GM21717 (cell line): Measurements from ENCODE around the gene SLC25A25.
"Not testable (repeated sequence)": the region's sequence is repeated elsewhere in the genome, so short reads cannot be mapped to it uniquely, and the experiment has no call there.

Source experiments
- ATAC-seq: cut with Tn5 transposase; IDR thresholded peaks from one replicate; pipeline ENCODE4 v1.9.1; 2021; ENCODE audit warnings: mild to moderate bottlenecking, moderate library complexity; ENCODE audit not compliant: unreplicated experiment

SLC25A25 gene

DNA sequence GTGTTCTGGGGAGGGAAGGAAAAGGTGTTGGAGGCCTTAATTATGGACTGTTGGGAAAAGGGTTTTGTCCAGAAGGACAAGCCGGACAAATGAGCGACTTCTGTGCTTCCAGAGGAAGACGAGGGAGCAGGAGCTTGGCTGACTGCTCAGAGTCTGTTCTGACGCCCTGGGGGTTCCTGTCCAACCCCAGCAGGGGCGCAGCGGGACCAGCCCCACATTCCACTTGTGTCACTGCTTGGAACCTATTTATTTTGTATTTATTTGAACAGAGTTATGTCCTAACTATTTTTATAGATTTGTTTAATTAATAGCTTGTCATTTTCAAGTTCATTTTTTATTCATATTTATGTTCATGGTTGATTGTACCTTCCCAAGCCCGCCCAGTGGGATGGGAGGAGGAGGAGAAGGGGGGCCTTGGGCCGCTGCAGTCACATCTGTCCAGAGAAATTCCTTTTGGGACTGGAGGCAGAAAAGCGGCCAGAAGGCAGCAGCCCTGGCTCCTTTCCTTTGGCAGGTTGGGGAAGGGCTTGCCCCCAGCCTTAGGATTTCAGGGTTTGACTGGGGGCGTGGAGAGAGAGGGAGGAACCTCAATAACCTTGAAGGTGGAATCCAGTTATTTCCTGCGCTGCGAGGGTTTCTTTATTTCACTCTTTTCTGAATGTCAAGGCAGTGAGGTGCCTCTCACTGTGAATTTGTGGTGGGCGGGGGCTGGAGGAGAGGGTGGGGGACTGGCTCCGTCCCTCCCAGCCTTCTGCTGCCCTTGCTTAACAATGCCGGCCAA is 40.4 kb downstream of the SLC25A25 start:
- no peak for ATAC-seq

DNA sequence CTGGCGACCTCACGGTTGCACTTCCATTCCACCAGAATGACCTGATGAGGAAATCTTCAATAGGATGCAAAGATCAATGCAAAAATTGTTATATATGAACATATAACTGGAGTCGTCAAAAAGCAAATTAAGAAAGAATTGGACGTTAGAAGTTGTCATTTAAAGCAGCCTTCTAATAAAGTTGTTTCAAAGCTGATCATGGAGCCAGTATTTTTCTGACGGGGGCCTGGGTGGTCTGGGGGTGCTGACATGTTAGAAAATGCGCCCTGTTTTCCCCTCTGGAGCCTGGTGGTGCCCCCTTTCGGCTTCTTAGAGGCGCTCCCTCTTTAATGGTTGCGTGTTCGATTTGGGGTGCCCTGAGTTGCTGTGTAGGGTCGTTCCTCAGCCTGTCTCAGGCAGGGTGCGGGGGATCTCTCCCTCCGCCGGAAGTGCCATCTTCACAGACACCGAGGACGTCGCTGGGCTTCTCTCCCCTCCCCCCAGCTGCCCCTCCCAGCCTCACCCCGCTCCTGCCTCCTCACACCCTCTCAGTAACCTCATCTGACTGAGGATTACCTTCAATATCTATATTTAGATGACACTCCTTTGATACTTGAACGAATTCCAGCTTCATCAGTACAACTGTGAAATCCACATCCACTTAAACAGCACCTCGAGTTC is 41.1 kb downstream of the SLC25A25 start:
- ATAC-seq, result no peak

DNA sequence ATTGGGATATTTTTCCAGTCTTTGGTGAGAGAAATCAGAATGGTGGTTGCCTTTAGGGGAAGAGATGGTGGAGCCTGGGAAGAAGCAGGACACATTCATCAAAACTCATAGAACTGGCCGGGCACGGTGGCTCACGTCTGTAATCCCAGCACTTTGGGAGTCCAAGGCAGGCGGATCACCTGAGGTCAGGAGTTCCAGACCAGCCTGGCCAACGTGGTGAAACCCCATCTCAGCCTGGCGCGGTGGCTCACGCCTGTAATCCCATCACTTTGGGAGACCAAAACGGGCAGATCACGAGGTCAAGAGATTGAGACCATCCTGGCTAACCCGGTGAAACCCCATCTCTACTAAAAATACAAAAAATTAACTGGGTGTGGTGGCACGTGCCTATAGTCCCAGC is 43.7 kb downstream of the SLC25A25 start:
- ATAC-seq, result not testable (repeated sequence)

DNA sequence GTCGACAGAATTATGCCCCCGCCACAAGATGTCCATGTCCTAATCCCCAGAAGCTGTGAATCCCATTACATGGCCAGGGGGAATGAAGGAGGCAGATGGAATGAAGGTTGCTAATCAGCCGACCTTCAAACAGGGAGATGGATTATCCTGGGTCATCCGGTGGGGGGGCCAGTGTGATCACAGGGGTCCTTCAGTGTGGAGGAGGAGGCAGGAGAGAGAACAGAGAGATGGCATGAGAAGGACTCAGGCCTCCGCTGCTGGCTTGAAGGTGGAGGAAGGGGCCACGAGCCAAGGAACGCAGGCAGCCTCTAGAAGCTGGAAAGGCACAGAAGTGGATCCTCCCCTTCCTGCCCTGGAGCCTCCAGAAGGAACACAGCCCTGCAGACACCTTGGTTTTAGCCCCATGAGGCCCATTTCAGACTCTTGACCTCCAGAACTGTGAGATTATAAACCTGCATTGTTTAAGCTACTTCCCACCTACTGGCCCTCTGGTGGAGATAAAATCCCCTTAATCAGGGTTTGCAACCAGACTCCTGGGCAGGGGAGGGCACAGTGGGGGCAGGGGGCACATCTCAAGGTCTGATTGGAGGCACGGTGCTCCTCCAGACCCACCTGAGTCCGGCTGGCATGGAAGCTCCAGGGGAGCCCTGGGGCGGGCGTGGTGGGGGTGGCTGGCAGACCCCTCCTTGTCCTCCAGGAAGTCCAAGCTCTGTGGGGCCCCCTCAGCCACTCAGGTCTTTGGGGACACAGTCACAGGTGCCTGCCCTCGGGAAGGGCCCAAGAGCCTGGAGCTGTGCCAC is 45.7 kb downstream of the SLC25A25 start:
- ATAC-seq, result no peak

DNA sequence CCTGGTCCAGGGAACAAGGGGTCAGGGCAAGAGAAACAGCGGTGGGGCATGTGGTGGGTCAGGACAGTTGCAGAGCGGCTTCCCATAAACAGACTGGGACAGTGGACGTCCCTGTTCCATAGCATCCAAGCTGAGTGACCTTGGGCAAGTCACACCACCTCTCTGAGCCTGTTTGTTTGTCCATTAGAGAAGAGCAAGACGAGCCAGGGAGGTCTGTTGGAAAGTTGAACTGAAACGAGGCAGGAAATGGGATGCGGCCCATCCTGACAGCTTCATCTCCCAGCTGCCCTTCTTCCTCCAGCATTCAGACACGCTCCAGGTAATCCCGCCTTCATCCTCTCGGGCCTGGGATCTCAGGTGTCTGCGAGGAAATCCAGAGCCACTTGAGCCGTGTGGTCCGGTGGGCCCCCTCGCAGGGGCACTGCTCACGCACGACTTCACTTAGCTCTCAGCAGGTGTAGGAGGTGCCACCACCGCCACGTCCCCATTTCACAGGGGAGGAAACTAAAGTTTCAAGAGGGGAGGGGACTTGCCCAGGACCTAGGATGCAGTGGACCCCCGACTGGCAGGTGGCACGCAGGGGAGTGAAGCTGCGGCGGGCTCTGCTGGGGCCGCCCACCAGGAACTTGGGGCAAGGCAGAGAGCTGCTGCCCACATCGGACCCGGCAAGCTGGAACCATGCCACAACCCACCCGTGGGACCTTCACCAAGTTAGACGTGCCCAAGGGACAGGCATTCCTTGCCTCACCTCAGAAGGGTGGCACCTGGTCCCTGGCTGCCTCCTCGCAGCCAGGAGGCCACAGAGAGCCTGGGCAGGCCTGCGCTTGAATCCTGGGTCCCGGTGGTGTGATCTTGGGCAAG is 46.5 kb downstream of the SLC25A25 start:
- ATAC-seq, result no peak

DNA sequence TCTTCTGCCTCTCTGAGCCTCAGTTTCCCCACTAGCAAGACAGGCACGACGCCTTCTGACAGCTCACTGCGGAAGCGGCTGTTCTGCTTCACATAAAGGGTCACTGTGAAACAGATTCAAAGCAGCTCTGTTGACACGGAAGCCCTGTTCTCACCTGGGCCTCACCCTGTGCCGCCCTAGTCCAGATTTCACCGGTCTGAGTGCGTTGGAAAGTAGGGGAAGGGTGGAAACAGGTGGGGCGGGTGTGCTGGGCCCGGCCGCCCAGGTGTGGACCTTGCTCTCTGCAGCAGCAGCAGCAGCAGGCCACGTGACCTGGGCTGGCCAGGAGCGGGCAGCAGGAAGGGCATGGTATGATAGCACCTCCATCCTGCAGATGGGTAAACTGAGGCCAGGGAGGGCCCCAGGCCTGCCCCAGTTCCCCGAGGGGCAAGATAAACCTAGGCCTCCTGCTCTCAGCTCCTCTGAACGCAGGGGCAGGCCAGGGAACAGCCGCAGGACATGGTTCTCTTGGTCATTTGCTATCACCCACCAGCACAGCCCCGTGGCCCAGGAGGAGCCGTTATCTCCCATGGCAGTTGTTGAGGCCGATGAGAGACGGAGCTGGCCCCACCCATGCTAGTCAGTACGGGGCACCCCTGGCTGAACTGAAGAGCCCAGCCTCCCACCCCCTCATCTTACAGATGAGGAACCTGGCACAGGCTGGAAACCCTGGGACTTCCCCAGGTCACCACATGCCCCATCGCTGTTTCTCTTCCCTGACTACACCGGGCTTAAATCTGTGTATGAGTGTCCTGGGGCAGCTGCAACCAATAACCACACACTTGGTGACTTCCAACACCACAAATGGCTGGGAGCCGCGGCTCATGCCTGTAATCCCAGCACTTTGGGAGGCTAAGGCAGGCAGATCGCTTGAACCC is 47.4 kb downstream of the SLC25A25 start:
- ATAC-seq, result no peak

DNA sequence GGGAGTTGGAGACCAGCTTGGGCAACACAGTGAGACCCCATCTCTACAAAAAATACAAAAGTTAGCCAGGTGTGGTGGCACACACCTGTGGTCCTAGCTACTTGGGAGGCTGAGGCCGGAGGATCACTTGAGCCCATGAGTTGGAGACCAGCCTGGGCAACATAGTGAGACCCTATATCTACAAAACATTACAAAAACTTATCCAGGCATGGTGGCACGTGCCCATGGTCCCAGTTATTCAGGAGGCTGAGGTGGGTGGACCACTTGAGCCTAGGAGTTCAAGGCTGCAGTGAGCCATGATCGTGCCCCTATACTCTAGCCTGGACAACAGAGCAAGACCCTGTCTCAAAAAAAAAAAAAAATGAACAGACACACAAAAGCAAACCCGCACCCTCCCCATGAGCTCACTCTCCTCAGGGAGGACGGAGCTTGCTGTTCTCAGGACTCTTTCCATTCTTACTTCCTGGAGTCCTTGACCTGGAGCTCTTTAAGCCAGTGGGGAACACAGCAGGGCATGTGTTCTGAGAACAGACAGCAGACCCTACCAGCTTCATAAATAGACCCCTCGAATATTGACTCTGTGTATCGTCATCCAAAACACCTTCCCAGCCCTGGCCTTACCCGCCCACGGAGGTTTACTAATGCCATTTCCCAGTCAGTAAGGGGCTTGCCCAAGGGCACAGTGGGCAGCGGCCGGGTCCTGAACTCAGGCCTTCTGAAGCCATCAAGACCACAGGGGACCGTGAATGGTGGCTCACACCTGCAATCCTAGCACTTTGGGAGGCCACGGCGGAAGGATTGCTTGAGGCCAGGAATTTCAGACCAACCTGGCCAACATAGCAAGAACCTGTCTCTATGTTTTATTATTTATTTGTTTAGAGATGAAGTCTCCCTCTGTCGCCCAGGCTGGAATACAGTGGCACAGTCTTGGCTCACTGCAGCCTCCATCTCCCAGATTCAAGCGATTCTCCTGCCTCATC is 48.4 kb downstream of the SLC25A25 start:
- ATAC-seq, result no peak

DNA sequence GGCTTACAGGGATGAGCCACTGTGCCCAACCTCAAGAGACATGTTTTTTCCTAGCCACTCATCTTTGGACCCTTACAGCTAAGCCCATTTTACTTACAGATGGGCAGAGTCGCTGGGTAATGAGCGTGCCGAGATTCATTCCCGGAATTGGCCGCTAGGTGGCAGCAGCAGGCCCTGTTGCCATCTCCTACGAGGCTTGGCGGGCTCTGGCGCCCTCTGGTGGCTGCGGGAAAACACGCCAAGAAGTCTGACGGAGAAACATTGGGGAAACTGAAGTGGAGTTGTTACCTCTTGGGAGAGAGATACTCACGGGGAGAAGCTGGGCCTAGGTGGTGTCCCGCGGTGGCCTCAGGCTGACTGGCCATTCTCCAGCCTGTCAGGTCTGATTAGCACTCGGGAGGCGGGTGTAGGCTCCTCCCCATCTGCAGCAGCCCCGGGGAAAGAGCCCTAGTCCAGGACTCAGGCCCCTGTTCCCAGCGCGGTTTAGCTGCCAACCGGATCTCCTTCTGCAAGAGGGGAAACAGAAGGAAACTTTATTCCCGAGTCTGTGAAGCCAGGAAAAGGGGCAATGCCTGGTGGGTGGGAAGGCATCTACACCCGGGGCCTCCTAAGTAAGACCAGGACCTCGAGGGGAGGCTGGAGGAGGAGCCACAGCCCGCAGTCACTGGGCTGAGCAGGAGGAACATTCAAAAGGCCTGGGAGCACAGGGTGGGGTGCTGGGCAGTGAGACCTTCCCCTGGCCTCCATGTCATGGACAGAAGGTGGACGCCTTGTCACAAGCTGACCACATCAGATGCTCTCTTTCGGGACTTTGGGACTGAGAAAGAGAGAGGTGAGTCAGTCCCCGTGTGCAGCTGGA is 49.8 kb downstream of the SLC25A25 start:
- no peak for ATAC-seq

DNA sequence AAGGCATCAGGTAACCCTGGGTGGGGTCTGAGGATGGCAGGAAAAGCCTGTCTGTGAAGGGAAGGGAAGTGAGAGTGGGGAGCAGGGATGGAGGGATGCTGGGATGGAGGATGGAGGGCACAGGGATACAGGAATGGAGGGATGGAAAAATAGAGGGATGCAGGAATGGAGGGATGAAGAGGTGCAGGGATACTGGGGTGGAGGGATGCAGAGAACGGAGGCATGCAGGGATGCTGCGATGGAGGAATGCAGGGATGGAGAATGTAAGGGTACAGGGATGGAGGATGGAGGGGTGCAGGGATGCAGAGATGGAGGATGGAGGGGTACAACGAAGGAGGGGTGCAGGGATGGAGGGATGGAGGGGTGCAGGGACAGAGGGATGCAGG is 50.4 kb downstream of the SLC25A25 start:
- no peak for ATAC-seq

DNA sequence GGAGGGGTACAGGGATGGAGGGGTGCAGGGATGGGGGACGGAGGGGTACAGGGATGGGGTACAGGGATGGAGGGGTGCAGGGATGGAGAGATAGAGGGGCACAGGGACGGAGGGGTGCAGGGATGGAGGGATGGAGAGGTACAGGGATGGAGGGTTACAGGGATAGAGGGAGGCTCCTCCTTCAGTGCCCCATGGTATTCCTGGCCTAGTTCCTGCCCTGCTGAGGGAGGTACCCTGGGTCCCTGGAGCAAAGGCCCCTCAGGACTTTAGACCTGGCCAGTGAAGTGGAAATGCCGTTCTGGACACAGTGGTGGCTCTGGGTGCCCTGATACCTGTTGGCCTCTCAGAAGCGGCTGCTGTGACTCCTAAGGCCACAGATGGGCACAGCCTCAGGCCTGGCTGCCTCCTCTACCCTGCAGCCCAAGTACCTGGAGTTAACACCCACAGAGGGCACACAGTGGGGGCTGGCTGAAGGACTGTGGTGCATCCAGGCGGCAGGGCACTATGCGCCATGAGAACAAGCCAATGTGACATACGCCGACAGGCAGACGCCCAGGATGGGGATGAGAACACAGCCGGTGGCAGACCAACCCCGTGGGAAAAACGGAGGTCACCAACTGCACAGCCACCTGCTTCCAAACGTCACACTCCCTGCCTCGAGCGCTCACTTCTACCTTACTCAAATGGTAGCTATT is 51.1 kb downstream of the SLC25A25 start:
- no peak for ATAC-seq

DNA sequence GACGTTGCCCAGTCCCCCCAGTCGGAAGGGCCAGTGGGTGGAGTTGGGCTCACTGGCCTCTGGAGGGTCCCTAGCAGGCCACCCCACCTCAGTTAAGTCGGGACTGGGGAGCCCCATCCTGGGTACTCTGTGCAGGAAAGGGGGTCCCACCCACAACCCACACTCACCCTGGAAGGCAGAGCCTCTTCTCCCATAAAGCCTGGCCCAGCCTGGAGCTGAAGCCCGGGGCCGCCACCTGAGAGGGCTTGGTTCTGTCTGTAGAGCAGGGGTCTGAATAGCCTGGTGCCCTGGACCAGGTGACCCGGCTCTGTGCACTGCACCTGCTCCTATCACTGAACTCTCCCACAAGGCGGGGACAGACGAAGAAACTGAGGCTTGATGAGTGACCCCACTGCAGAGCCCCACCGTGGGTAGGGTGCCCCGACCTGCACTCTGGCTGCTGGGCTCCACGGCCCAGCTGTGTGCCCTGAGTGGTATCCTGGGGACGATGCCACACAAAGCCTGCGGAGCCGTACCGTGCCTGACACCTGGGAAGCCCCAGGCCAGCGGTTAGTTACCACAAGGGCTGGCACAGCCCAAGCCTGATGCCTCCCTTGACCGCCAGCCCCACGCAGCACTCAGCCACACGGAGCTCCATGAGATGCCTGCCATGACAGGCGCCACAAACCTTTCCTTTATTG is 52.2 kb downstream of the SLC25A25 start:
- no peak for ATAC-seq

DNA sequence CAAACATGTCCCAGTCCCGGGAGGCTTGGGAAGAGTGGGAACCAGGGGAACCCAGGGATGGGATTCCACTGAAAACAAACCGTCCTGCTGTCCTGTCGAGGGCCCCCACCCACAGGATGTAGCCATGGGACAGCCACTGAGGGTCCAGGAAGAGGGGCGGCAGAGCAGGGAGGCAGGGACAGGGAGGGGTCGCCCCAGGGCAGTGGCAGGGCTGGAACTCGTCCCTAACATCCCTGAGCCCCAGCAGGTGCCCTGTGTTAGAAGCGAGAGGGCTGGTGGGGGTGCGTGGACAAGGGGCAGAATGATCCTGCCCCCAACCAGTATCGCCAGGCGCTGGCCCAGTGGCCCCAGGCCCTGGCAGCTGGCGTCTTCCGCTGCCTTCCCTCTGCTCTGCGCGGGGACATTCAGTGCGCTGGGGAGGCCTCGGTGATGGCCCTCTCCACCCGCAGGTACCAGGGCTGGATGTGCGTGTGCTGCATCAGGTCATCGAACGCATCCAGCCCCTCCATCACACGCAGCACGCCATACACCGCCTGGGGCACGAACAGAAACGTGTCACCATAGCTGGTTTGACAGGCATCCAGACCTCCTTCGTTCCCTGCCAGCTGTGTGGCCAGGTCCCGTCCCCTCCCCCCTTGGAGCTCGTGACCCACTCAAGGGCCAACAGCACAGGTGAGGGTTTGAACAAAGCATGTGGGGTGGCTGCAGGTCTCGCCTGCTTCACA is 52.9 kb downstream of the SLC25A25 start:
- ATAC-seq, result no peak

DNA sequence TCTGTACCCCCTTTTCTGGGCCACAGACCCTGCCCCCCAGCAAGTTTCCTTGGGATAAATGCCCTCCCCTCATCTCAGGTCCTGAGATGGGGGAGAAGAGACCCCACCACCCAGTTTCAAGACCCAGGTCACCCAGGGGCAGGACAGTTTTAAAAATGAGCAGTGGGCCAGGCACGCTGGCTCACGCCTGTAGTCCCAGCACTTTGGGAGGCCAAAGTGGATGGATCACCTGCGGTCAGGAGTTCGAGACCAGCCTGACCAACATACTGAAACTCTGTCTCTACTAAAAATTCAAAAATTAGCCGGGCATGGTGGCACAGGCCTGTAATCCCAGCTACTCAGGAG is 53.4 kb downstream of the SLC25A25 start:
- ATAC-seq, result no peak

DNA sequence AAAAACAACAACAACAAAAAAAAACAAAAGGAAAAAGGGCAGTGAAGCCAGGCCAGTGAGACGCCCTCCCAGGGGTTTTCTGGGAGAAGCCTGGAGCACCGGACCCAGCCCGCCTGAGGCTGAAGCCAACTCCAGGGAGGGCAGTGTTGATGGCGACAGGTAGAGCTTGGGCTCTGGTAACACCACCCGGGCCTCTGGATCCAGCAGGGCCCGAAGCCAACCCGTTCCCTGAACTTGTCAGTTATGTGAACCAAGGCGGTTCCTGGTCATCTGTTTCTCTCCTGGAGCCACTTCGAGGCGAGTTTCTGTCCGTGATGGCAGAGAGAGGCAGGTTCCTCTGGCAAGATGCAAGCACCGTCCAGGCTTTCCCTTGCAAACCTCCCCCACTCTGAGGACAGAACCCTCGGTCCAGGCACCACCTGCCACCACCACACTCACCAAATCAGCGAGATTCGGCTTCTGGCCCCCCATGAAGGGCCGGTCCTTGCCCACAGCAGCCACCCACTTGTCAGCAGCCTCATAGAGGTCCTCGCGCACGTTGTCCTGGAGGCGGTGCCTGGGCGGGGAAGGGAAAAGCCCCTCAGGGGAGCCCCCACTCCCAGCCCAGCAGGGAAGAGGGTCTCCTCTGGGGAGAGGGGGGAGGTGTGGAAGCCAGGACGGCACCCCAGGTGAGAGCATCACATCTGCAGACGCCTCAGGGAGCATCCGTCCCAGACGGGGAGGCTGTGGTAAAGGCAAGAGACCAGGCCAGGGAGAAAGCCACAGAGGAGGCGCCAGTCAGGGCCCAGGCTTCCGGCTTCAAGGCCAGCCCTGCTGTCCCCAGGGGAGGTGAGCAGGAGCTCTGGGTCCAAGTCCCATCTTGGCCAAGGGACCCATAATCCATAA is 54.1 kb downstream of the SLC25A25 start:
- no peak for ATAC-seq

DNA sequence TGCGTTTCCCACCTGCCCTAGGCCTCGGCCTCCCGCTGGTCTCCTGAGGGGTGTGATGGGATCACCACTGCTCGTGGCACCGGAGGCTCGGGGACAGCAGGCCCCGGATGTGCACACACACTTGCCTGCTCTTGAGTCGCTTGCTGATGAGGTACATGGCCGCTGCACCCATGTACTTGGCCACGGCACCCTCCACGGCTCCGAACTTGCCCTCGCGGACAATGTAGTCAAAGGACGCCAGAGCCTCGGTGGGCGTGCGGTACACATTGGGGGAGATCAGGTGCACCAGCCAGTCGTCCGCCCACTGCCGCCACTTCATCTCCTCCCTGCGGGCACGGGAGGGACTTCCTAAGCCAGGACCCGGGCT is 54.8 kb downstream of the SLC25A25 start:
- no peak for ATAC-seq
